ENCODE data around the gene MAJIN.
A peak's percentile ranks its signal among the peaks of the same experiment; 100 is the strongest.

MAJIN gene

GRCh38 chr11:64894070-64894811 is 77.7 kb downstream of the MAJIN start:
- Histone ChIP-seq H3K36me3 (ENCODE audit: low read length) (no peaks in the 10 kb centered on the region), H3K4me3 (ENCODE audit: insufficient read depth, low read length, poor library complexity, severe bottlenecking) (no peak overlapping the region), H3F3A (ENCODE audit: insufficient read depth) (no peaks in the 10 kb centered on the region), H3K4me2 (ENCODE audit: low read depth, low read length, poor library complexity, severe bottlenecking) (no peak overlapping the region), H3K27ac (ENCODE audit: low read depth, low read length) (no peak overlapping the region), H3K9ac (ENCODE audit: low read length) (no peak overlapping the region; the same call in 1 of the 2 replicates), H3K9me3 (ENCODE audit: insufficient read depth, low read length) (no peaks in the 10 kb centered on the region), H3K27me3 (ENCODE audit: low read length) (no peaks in the 10 kb centered on the region), H4K20me1 (ENCODE audit: low read depth, low read length) (no peaks in the 10 kb centered on the region), H3K9me2 (replicated peaks; ENCODE audit: insufficient read depth, low read length) (no peaks in the 10 kb centered on the region), H2AFZ (ENCODE audit: low read depth, low read length, severe bottlenecking) (no peak overlapping the region), H3K79me2 (ENCODE audit: insufficient read depth, low read length) (no peaks in the 10 kb centered on the region)
- TF ChIP-seq CTCF (IDR thresholded peaks at IDR 0.05; ENCODE audit: insufficient read depth, low read length, poor library complexity, severe bottlenecking), result peak; percentile 95
- no peak for TF ChIP-seq EZH2phosphoT487 (conservative IDR thresholded peaks at IDR 0.05; ENCODE audit: low read length)

- Histone ChIP-seq H3K79me2 (ENCODE audit: insufficient read depth, low read length) (no peaks in the 10 kb centered on the region), H3K4me3 (ENCODE audit: insufficient read depth, low read length, poor library complexity, severe bottlenecking) (no peak overlapping the region), H4K20me1 (ENCODE audit: low read depth, low read length) (no peaks in the 10 kb centered on the region), H3K36me3 (ENCODE audit: low read length) (no peaks in the 10 kb centered on the region), H3K9me2 (replicated peaks; ENCODE audit: insufficient read depth, low read length) (no peaks in the 10 kb centered on the region), H3K27ac (ENCODE audit: low read depth, low read length) (no peak overlapping the region), H3K9me3 (ENCODE audit: insufficient read depth, low read length) (no peaks in the 10 kb centered on the region), H3K9ac (ENCODE audit: low read length) (no peak overlapping the region), H3K4me2 (ENCODE audit: low read depth, low read length, poor library complexity, severe bottlenecking) (no peak overlapping the region), H2AFZ (ENCODE audit: low read depth, low read length, severe bottlenecking) (no peak overlapping the region), H3K27me3 (ENCODE audit: low read length) (no peaks in the 10 kb centered on the region), H3F3A (ENCODE audit: insufficient read depth) (no peaks in the 10 kb centered on the region)
- TF ChIP-seq EZH2phosphoT487 (conservative IDR thresholded peaks at IDR 0.05; ENCODE audit: low read length), result no peak
- TF ChIP-seq CTCF (IDR thresholded peaks at IDR 0.05; ENCODE audit: insufficient read depth, low read length, poor library complexity, severe bottlenecking), result no peak
Observed at GRCh38 chr11:64893194-64894069, 78.5 kb downstream of the MAJIN start.

GRCh38 chr11:64892838-64893193 is 79.1 kb downstream of the MAJIN start:
- TF ChIP-seq CTCF (IDR thresholded peaks at IDR 0.05; ENCODE audit: insufficient read depth, low read length, poor library complexity, severe bottlenecking), result no peak
- no peak for TF ChIP-seq EZH2phosphoT487 (conservative IDR thresholded peaks at IDR 0.05; ENCODE audit: low read length)
- no peak overlapping the region for H3K4me2 ChIP-seq (ENCODE audit: low read depth, low read length, poor library complexity, severe bottlenecking)
- no peak overlapping the region for H2AFZ ChIP-seq (ENCODE audit: low read depth, low read length, severe bottlenecking)
- no peak overlapping the region for H3K4me3 ChIP-seq (ENCODE audit: insufficient read depth, low read length, poor library complexity, severe bottlenecking)
- H3K36me3 ChIP-seq (ENCODE audit: low read length), result no peaks in the 10 kb centered on the region
- no peaks in the 10 kb centered on the region for H3K9me2 ChIP-seq (replicated peaks; ENCODE audit: insufficient read depth, low read length)
- H3F3A ChIP-seq (ENCODE audit: insufficient read depth), result no peaks in the 10 kb centered on the region
- no peaks in the 10 kb centered on the region for H3K9me3 ChIP-seq (ENCODE audit: insufficient read depth, low read length)
- H3K79me2 ChIP-seq (ENCODE audit: insufficient read depth, low read length), result no peaks in the 10 kb centered on the region
- H3K9ac ChIP-seq (ENCODE audit: low read length), result no peak overlapping the region
- no peak overlapping the region for H3K27ac ChIP-seq (ENCODE audit: low read depth, low read length)
- no peaks in the 10 kb centered on the region for H3K27me3 ChIP-seq (ENCODE audit: low read length)
- no peaks in the 10 kb centered on the region for H4K20me1 ChIP-seq (ENCODE audit: low read depth, low read length)
